ENCODE measurements around the gene GBE1.
"Not testable (repeated sequence)": the region's sequence is repeated elsewhere in the genome, so short reads cannot be mapped to it uniquely, and the experiment has no call there.

The GBE1 gene

GRCh38 chr3:81758275-81758674, 3.2 kb downstream of the GBE1 start:
- no peak overlapping the region for H3K4me3 ChIP-seq (ENCODE audit: low read depth, low read length)

GRCh38 chr3:81753416-81754027, 7.9 kb downstream of the GBE1 start:
- no peak overlapping the region for H3K4me3 ChIP-seq (ENCODE audit: low read depth, low read length)

GRCh38 chr3:81752604-81753003, 8.8 kb downstream of the GBE1 start:
- H3K4me3 ChIP-seq (ENCODE audit: low read depth, low read length), result no peak overlapping the region

GRCh38 chr3:81749265-81749664, 12.2 kb downstream of the GBE1 start:
- H3K4me3 ChIP-seq (ENCODE audit: low read depth, low read length), result no peak overlapping the region

GRCh38 chr3:81747280-81747679, 14.2 kb downstream of the GBE1 start:
- H3K4me3 ChIP-seq (ENCODE audit: low read depth, low read length), result not testable (repeated sequence)

GRCh38 chr3:81744366-81744765, 17.1 kb downstream of the GBE1 start:
- H3K4me3 ChIP-seq (ENCODE audit: low read depth, low read length), result no peak overlapping the region

GRCh38 chr3:81743096-81744025, 18.1 kb downstream of the GBE1 start:
- H3K4me3 ChIP-seq (ENCODE audit: low read depth, low read length), result no peak overlapping the region

GRCh38 chr3:81742581-81742980, 18.9 kb downstream of the GBE1 start:
- no peak overlapping the region for H3K4me3 ChIP-seq (ENCODE audit: low read depth, low read length)

- H3K4me3 ChIP-seq (ENCODE audit: low read depth, low read length), result no peak overlapping the region
Observed at GRCh38 chr3:81741216-81741615, 20.2 kb downstream of the GBE1 start.

- no peak overlapping the region for H3K4me3 ChIP-seq (ENCODE audit: low read depth, low read length)
Observed at GRCh38 chr3:81740731-81741130, 20.7 kb downstream of the GBE1 start.

GRCh38 chr3:81735334-81735733, 26.1 kb downstream of the GBE1 start:
- no peak overlapping the region for H3K4me3 ChIP-seq (ENCODE audit: low read depth, low read length)

GRCh38 chr3:81734742-81735141, 26.7 kb downstream of the GBE1 start:
- H3K4me3 ChIP-seq (ENCODE audit: low read depth, low read length), result no peak overlapping the region

GRCh38 chr3:81732642-81733041, 28.8 kb downstream of the GBE1 start:
- no peak overlapping the region for H3K4me3 ChIP-seq (ENCODE audit: low read depth, low read length)

GRCh38 chr3:81728766-81729544, 32.5 kb downstream of the GBE1 start:
- no peak overlapping the region for H3K4me3 ChIP-seq (ENCODE audit: low read depth, low read length)

GRCh38 chr3:81726735-81727134, 34.7 kb downstream of the GBE1 start:
- H3K4me3 ChIP-seq (ENCODE audit: low read depth, low read length), result no peak overlapping the region

- H3K4me3 ChIP-seq (ENCODE audit: low read depth, low read length), result no peak overlapping the region
Observed at GRCh38 chr3:81726132-81726531, 35.3 kb downstream of the GBE1 start.

- H3K4me3 ChIP-seq (ENCODE audit: low read depth, low read length), result no peak overlapping the region
Observed at GRCh38 chr3:81723732-81724313, 37.6 kb downstream of the GBE1 start.

GRCh38 chr3:81718311-81718710, 43.1 kb downstream of the GBE1 start:
- no peak overlapping the region for H3K4me3 ChIP-seq (ENCODE audit: low read depth, low read length)

GRCh38 chr3:81716870-81717509, 44.5 kb downstream of the GBE1 start:
- no peak overlapping the region for H3K4me3 ChIP-seq (ENCODE audit: low read depth, low read length)

GRCh38 chr3:81713031-81713430, 48.4 kb downstream of the GBE1 start:
- H3K4me3 ChIP-seq (ENCODE audit: low read depth, low read length), result no peak overlapping the region

GRCh38 chr3:81709606-81710005, 51.8 kb downstream of the GBE1 start:
- no peak overlapping the region for H3K4me3 ChIP-seq (ENCODE audit: low read depth, low read length)
